Natural killer cell (primary cell): Measurements from ENCODE around the gene CDK1. TPM values are rescaled to one million over a fixed set of nuclear protein-coding genes. Genes with fewer than 3 reads are reported as not detected.

Experiments
- ATAC-seq, 3 donors: fragments of 150-1000 bp in 2 of 3; fragments of 200-7000 bp in 1 of 3; cut with Tn5 transposase; 1 replicate in 1 of 3; 2 replicates in 2 of 3; pipeline ENCODE4 v1.10.0; 2021; ENCODE audit warnings: mild to moderate bottlenecking in 2 of 3, moderate library complexity in 2 of 3
- DNase-seq, 2 donors: peaks; one replicate each; pipeline versions ENCODE4 v3.0.0 to v3.0.0-alpha.2; 2013 to 2021; ENCODE audit warnings: mixed read lengths in 1 of 2
- H3K27ac ChIP-seq: one replicate; pipeline ENCODE4 v1.5.1; 2013; ENCODE audit warnings: mild to moderate bottlenecking, low read length
- H3K27me3 ChIP-seq: one replicate; pipeline ENCODE4 v1.6.1; 2013; ENCODE audit warnings: low read length; ENCODE audit not compliant: control insufficient read depth, insufficient read depth
- H3K36me3 ChIP-seq: one replicate; pipeline ENCODE4 v1.6.1; 2013; ENCODE audit warnings: low read length; ENCODE audit not compliant: control insufficient read depth, insufficient read depth
- H3K4me1 ChIP-seq: one replicate; pipeline ENCODE4 v1.6.1; 2013; ENCODE audit warnings: low read length; ENCODE audit not compliant: control insufficient read depth, insufficient read depth
- H3K4me3 ChIP-seq: one replicate; pipeline ENCODE4 v1.5.1; 2013; ENCODE audit warnings: low read length
- H3K9me3 ChIP-seq: one replicate; pipeline ENCODE4 v1.6.1; 2013; ENCODE audit warnings: low read length; ENCODE audit not compliant: control insufficient read depth, insufficient read depth
- H3K27ac Mint-ChIP-seq, 2 donors: one replicate each; pipeline ENCODE4 v1.8.0; 2022; ENCODE audit warnings: mild to moderate bottlenecking in 2 of 2, mixed read lengths in 2 of 2, moderate library complexity in 1 of 2
- H3K27me3 Mint-ChIP-seq, 2 donors: one replicate each; pipeline ENCODE4 v1.8.0; 2022; ENCODE audit warnings: low read depth in 2 of 2, mixed read lengths in 2 of 2
- H3K36me3 Mint-ChIP-seq: one replicate; pipeline ENCODE4 v1.8.0; 2022; ENCODE audit warnings: mixed read lengths
- H3K4me1 Mint-ChIP-seq, 2 donors: one replicate each; pipeline ENCODE4 v1.8.0; 2022; ENCODE audit warnings: mixed read lengths in 2 of 2
- H3K4me3 Mint-ChIP-seq: one replicate; pipeline ENCODE4 v1.8.0; 2022; ENCODE audit warnings: mild to moderate bottlenecking, moderate library complexity, mixed read lengths
- H3K9me3 Mint-ChIP-seq, 2 donors: one replicate each; pipeline ENCODE4 v1.8.0; 2022; ENCODE audit warnings: mixed read lengths in 2 of 2
- CTCF ChIP-seq: fragments of 200-600 bp; IDR thresholded peaks from one replicate; pipeline ENCODE4 v1.8.0; 2022; ENCODE audit warnings: antibody characterized with exemption
- WGBS: methylation state at CpG from one replicate; pipeline ENCODE4 v1.1.7; 2013; ENCODE audit warnings: missing lambda C conversion rate; ENCODE audit not compliant: insufficient coverage; 5-methylcytosine and 5-hydroxymethylcytosine counted together
- intact Hi-C: fragments of 100-400 bp; cut with micrococcal nuclease; formaldehyde crosslinking; loops from one replicate; pipeline ENCODE4 v1.14.2; 2022
- total RNA-seq, 4 donors: library from RNA; stranded (reverse); fragments of 120-200 nt in 1 of 4; gene quantifications; one replicate each; pipeline versions ENCODE4 v1.2.3 to v1.2.4, GENCODE V29; 2013 to 2022

CDK1 gene
- total RNA-seq, 3 donors from 2014 or later (not counting 1 experiment from before 2014, with no cell fraction given), result 1.1 to 2.4 (median 1.9) TPM

- no peaks in the 10 kb centered on the region for H3K9me3 ChIP-seq
- Mint-ChIP-seq H3K4me3 (no peak overlapping the region), H3K36me3 (no peaks in the 10 kb centered on the region), H3K27ac (no peak overlapping the region), H3K4me1 (peaks cover 12 to 22% of the 10 kb centered on the region in 2 donors), H3K9me3 (no peaks in the 10 kb centered on the region), H3K27me3 (no peaks in the 10 kb centered on the region)
- DNase-seq, result peak in 1 of 2 donors; percentile 77
- TF ChIP-seq CTCF, result peak; percentile 75
- H3K27ac ChIP-seq, result no peak overlapping the region
- H3K4me1 ChIP-seq, result no peaks in the 10 kb centered on the region
- peak; percentile 64 to 85 (median 82) for ATAC-seq
- H3K4me3 ChIP-seq, result no peak overlapping the region
- intact Hi-C loops, result loop anchor here (1.0 to 5.0 kb wide), 3 partner anchors 147 to 1020 kb away; no protein-coding TSS in a partner anchor
- H3K36me3 ChIP-seq, result no peaks in the 10 kb centered on the region
- no peaks in the 10 kb centered on the region for H3K27me3 ChIP-seq
- 32% methylated on average over 3 of the region's 5 CpGs for WGBS
Observed at GRCh38 chr10:60816628-60817397, 38.5 kb downstream of the CDK1 start.

DNA sequence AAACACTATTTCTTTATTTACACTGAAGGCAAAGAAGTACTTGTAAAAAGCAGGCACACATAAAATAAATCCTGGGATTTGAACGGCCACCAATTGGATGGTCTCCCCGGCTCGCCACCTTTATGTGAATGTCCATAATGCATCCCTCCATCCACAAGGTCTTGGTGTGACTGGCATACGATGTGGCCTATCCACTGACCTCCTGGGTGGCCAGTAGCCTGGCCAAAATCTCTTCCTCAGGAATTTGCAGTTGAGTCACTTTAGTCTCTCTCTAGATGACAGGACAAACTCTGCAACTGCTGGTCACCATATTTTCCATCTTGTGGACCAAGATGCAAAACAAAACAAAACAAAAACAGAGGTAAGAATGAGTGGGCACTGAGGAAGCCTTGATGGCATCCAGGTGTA lies 39.1 kb downstream of the CDK1 start:
- DNase-seq, result no peak
- Mint-ChIP-seq H3K27ac (no peak overlapping the region), H3K9me3 (no peaks in the 10 kb centered on the region), H3K4me1 (peaks cover 12 to 22% of the 10 kb centered on the region in 2 donors), H3K27me3 (no peaks in the 10 kb centered on the region), H3K36me3 (no peaks in the 10 kb centered on the region), H3K4me3 (no peak overlapping the region)
- WGBS, result 88% methylated on average over 4 of the region's 4 CpGs
- TF ChIP-seq CTCF, result no peak
- Histone ChIP-seq H3K4me1 (no peaks in the 10 kb centered on the region), H3K27ac (no peak overlapping the region), H3K27me3 (no peaks in the 10 kb centered on the region), H3K4me3 (no peak overlapping the region), H3K9me3 (no peaks in the 10 kb centered on the region), H3K36me3 (no peaks in the 10 kb centered on the region)
- no peak for ATAC-seq
- intact Hi-C loops, result loop anchor here (2.0 to 5.0 kb wide), 2 partner anchors 467 to 1020 kb away; no protein-coding TSS in a partner anchor

GRCh38 chr10:60818134-60818770 lies 40.0 kb downstream of the CDK1 start:
- H3K27me3 Mint-ChIP-seq, result no peaks in the 10 kb centered on the region
- Histone ChIP-seq H3K27me3 (no peaks in the 10 kb centered on the region), H3K36me3 (no peaks in the 10 kb centered on the region), H3K27ac (no peak overlapping the region), H3K4me3 (no peak overlapping the region), H3K9me3 (no peaks in the 10 kb centered on the region), H3K4me1 (no peaks in the 10 kb centered on the region)
- H3K27ac Mint-ChIP-seq, result no peak overlapping the region
- H3K9me3 Mint-ChIP-seq, result no peaks in the 10 kb centered on the region
- H3K4me3 Mint-ChIP-seq, result no peak overlapping the region
- DNase-seq, result no peak
- 88% methylated on average over 3 of the region's 3 CpGs for WGBS
- no peak for TF ChIP-seq CTCF
- intact Hi-C loops, result loop anchor here (2.0 to 5.0 kb wide), 2 partner anchors 915 to 1019 kb away; no protein-coding TSS in a partner anchor
- no peak for ATAC-seq
- H3K36me3 Mint-ChIP-seq, result no peaks in the 10 kb centered on the region
- peaks cover 12 to 22% of the 10 kb centered on the region in 2 donors for H3K4me1 Mint-ChIP-seq
